HG03460 (cell line): ENCODE results near the gene TBXAS1.

Source experiments
- ATAC-seq: cut with Tn5 transposase; IDR thresholded peaks from one replicate; pipeline ENCODE4 v1.9.1; 2021; ENCODE audit not compliant: unreplicated experiment

Gene TBXAS1

GRCh38 chr7:139974179-139974811 lies 145.2 kb downstream of the TBXAS1 start:
- ATAC-seq = no peak

- no peak for ATAC-seq
Measured at GRCh38 chr7:139976055-139976837, 147.2 kb downstream of the TBXAS1 start.

- no peak for ATAC-seq
Measured at GRCh38 chr7:139976838-139977656, 148.0 kb downstream of the TBXAS1 start.

GRCh38 chr7:139981511-139981895 lies 152.4 kb downstream of the TBXAS1 start:
- ATAC-seq = no peak

- ATAC-seq = no peak
Measured at GRCh38 chr7:139982927-139983920, 154.2 kb downstream of the TBXAS1 start.

GRCh38 chr7:139984642-139985539 lies 155.8 kb downstream of the TBXAS1 start:
- ATAC-seq = no peak

GRCh38 chr7:139985811-139986210 lies 156.7 kb downstream of the TBXAS1 start:
- no peak for ATAC-seq

GRCh38 chr7:139987691-139988516 lies 158.8 kb downstream of the TBXAS1 start:
- ATAC-seq = no peak

GRCh38 chr7:139989366-139990141 lies 160.5 kb downstream of the TBXAS1 start:
- ATAC-seq = no peak

GRCh38 chr7:139990142-139990535 lies 161.1 kb downstream of the TBXAS1 start:
- ATAC-seq = no peak

GRCh38 chr7:139990571-139991268 lies 161.7 kb downstream of the TBXAS1 start:
- ATAC-seq = no peak

- no peak for ATAC-seq
Measured at GRCh38 chr7:139991269-139991666, 162.2 kb downstream of the TBXAS1 start.

- no peak for ATAC-seq
Measured at GRCh38 chr7:139991911-139992310, 162.8 kb downstream of the TBXAS1 start.

GRCh38 chr7:139992353-139993044 lies 163.4 kb downstream of the TBXAS1 start:
- ATAC-seq = no peak

GRCh38 chr7:139993169-139993568 lies 164.1 kb downstream of the TBXAS1 start:
- no peak for ATAC-seq

GRCh38 chr7:139993592-139993991 lies 164.5 kb downstream of the TBXAS1 start:
- no peak for ATAC-seq

GRCh38 chr7:139994356-139994755 lies 165.3 kb downstream of the TBXAS1 start:
- ATAC-seq = no peak
